Measurements from ENCODE around the gene DCUN1D5. TPM values are rescaled to one million over a fixed set of nuclear protein-coding genes. Genes with fewer than 3 reads are reported as not detected.

DCUN1D5 gene
- total and polyA plus RNA-seq, 2 experiments from 2014 or later, result 136 to 189 TPM

DNA sequence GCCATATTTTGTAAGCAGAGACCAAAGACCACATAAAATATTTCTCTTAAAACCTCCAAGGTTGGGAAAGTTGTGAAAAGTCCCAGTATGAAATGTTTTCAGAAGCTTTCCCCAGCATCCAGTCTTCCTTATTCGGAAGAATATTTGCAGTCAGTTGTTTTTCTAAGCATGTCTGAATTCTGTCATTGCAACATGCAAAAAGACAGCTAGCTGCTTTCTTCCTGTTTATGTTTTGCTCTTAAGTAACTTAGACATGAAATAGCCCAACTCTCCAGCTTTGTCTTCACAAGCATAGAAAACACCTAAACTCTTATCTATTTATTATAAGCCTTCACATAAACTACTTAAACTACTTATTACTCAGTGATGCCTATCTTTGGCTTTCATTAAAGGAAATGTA lies 78.5 kb downstream of the DCUN1D5 start:
- no peak for ATAC-seq

More for the DNA sequence above, 78.5 kb downstream of the DCUN1D5 start:
- H3K9me3 Mint-ChIP-seq, result peaks cover 13% of the 10 kb centered on the region
- H3K4me1 ChIP-seq (ENCODE audit: insufficient read depth), result no peaks in the 10 kb centered on the region; the same call in 1 of the 2 replicates
- no peaks in the 10 kb centered on the region for H3K4me1 Mint-ChIP-seq
- H3K4me3 Mint-ChIP-seq, result no peak overlapping the region
- no peak overlapping the region for H2AFZ ChIP-seq
- TF ChIP-seq NANOG (IDR thresholded peaks at IDR 0.05; ENCODE audit: borderline replicate concordance) (no peak), STAT1 (IDR thresholded peaks at IDR 0.05; ENCODE audit: unreplicated experiment) (no peak), EZH2 (IDR thresholded peaks at IDR 0.05; ENCODE audit: low read depth, unreplicated experiment) (no peak)
- TF ChIP-seq, protein P1, sequence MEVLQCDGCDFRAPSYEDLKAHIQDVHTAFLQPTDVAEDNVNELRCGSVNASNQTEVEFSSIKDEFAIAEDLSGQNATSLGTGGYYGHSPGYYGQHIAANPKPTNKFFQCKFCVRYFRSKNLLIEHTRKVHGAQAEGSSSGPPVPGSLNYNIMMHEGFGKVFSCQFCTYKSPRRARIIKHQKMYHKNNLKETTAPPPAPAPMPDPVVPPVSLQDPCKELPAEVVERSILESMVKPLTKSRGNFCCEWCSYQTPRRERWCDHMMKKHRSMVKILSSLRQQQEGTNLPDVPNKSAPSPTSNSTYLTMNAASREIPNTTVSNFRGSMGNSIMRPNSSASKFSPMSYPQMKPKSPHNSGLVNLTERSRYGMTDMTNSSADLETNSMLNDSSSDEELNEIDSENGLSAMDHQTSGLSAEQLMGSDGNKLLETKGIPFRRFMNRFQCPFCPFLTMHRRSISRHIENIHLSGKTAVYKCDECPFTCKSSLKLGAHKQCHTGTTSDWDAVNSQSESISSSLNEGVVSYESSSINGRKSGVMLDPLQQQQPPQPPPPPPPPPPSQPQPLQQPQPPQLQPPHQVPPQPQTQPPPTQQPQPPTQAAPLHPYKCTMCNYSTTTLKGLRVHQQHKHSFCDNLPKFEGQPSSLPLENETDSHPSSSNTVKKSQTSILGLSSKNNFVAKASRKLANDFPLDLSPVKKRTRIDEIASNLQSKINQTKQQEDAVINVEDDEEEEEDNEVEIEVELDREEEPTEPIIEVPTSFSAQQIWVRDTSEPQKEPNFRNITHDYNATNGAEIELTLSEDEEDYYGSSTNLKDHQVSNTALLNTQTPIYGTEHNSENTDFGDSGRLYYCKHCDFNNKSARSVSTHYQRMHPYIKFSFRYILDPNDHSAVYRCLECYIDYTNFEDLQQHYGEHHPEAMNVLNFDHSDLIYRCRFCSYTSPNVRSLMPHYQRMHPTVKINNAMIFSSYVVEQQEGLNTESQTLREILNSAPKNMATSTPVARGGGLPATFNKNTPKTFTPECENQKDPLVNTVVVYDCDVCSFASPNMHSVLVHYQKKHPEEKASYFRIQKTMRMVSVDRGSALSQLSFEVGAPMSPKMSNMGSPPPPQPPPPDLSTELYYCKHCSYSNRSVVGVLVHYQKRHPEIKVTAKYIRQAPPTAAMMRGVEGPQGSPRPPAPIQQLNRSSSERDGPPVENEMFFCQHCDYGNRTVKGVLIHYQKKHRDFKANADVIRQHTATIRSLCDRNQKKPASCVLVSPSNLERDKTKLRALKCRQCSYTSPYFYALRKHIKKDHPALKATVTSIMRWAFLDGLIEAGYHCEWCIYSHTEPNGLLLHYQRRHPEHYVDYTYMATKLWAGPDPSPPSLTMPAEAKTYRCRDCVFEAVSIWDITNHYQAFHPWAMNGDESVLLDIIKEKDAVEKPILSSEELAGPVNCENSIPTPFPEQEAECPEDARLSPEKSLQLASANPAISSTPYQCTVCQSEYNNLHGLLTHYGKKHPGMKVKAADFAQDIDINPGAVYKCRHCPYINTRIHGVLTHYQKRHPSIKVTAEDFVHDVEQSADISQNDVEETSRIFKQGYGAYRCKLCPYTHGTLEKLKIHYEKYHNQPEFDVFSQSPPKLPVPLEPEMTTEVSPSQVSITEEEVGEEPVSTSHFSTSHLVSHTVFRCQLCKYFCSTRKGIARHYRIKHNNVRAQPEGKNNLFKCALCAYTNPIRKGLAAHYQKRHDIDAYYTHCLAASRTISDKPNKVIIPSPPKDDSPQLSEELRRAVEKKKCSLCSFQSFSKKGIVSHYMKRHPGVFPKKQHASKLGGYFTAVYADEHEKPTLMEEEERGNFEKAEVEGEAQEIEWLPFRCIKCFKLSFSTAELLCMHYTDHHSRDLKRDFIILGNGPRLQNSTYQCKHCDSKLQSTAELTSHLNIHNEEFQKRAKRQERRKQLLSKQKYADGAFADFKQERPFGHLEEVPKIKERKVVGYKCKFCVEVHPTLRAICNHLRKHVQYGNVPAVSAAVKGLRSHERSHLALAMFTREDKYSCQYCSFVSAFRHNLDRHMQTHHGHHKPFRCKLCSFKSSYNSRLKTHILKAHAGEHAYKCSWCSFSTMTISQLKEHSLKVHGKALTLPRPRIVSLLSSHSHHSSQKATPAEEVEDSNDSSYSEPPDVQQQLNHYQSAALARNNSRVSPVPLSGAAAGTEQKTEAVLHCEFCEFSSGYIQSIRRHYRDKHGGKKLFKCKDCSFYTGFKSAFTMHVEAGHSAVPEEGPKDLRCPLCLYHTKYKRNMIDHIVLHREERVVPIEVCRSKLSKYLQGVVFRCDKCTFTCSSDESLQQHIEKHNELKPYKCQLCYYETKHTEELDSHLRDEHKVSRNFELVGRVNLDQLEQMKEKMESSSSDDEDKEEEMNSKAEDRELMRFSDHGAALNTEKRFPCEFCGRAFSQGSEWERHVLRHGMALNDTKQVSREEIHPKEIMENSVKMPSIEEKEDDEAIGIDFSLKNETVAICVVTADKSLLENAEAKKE (CRISPR knock-in tag; IDR thresholded peaks at IDR 0.05), result no peak
- no peak overlapping the region for H3K4me2 ChIP-seq
- H3K27me3 ChIP-seq (ENCODE audit: insufficient read depth), result no peaks in the 10 kb centered on the region
- no peaks in the 10 kb centered on the region for H3K79me2 ChIP-seq (replicated peaks; ENCODE audit: insufficient read depth)
- H3K4me3 ChIP-seq, result no peak overlapping the region
- no peaks in the 10 kb centered on the region for H4K20me1 ChIP-seq (replicated peaks; ENCODE audit: insufficient read depth)
- no peaks in the 10 kb centered on the region for H3K36me3 ChIP-seq (ENCODE audit: insufficient read depth)
- H3K27ac Mint-ChIP-seq, result no peak overlapping the region
- 0 out of 2 replicates have a peak, but pooled peaks cover 4% of the 10 kb centered on the region for H3K9me2 ChIP-seq (ENCODE audit: insufficient read depth)
- H3K27ac ChIP-seq (ENCODE audit: low read depth), result no peak overlapping the region
- no peaks in the 10 kb centered on the region for H3F3A ChIP-seq (replicated peaks; ENCODE audit: low read depth)
- H3K27me3 Mint-ChIP-seq (ENCODE audit: insufficient read depth, low read depth, poor library complexity), result peaks cover 4% of the 10 kb centered on the region
- DNase-seq (ENCODE audit: low spot score), result no peak
- H3K36me3 Mint-ChIP-seq (ENCODE audit: low read depth), result no peaks in the 10 kb centered on the region

Other genes starting within 250 kb of the DCUN1D5 start
- not detected in 2 replicates for gene MMP3, start 248.6 kb downstream of the DCUN1D5 start, total RNA-seq (2014; rRNA removed; shearing (Covaris generic))
- gene MMP3, start 248.6 kb downstream of the DCUN1D5 start, polyA plus RNA-seq (2016; fragmentation: Nextera tagmentation; extraction: Ambion mirVana), result 0.68 TPM in 1 of 2 replicates, not detected in the other
- not detected in 2 replicates for gene MMP12, start 217.2 kb downstream of the DCUN1D5 start, total RNA-seq (2014; rRNA removed; shearing (Covaris generic))
- not detected in 2 replicates for gene MMP12, start 217.2 kb downstream of the DCUN1D5 start, polyA plus RNA-seq (2016; fragmentation: Nextera tagmentation; extraction: Ambion mirVana)
- gene MMP13, start 136.4 kb downstream of the DCUN1D5 start, total RNA-seq (2014; rRNA removed; shearing (Covaris generic)), result not detected in 2 replicates
- not detected in 2 replicates for gene MMP13, start 136.4 kb downstream of the DCUN1D5 start, polyA plus RNA-seq (2016; fragmentation: Nextera tagmentation; extraction: Ambion mirVana)
- 19.3 and 23.5 TPM in 2 replicates for gene DYNC2H1, start 17.3 kb upstream of the DCUN1D5 start, total RNA-seq (2014; rRNA removed; shearing (Covaris generic))
- gene DYNC2H1, start 17.3 kb upstream of the DCUN1D5 start, polyA plus RNA-seq (2016; fragmentation: Nextera tagmentation; extraction: Ambion mirVana), result 22.5 and 23.3 TPM in 2 replicates